Activated gamma-delta T cell (primary cell): ENCODE data around the gene ZNF334.

ENCODE experiments used
- DNase-seq: peaks from one replicate; lab custom pipeline; 2025; lab: John Stamatoyannopoulos, UW

The ZNF334 gene

GRCh38 chr20:46485431-46485830 is 27.9 kb downstream of the ZNF334 start:
- no peak for DNase-seq

- no peak for DNase-seq
Measured at GRCh38 chr20:46484954-46485353, 28.4 kb downstream of the ZNF334 start.

- DNase-seq: no peak
Measured at GRCh38 chr20:46483879-46484278, 29.5 kb downstream of the ZNF334 start.

GRCh38 chr20:46482864-46483263 is 30.5 kb downstream of the ZNF334 start:
- no peak for DNase-seq

- DNase-seq: no peak
Measured at GRCh38 chr20:46477640-46478039, 35.7 kb downstream of the ZNF334 start.

- DNase-seq: no peak
Measured at GRCh38 chr20:46477225-46477624, 36.1 kb downstream of the ZNF334 start.

- no peak for DNase-seq
Measured at GRCh38 chr20:46468508-46468907, 44.9 kb downstream of the ZNF334 start.

- no peak for DNase-seq
Measured at GRCh38 chr20:46464451-46464850, 48.9 kb downstream of the ZNF334 start.

GRCh38 chr20:46463852-46464251 is 49.5 kb downstream of the ZNF334 start:
- no peak for DNase-seq

- DNase-seq: no peak
Measured at GRCh38 chr20:46461808-46462207, 51.6 kb downstream of the ZNF334 start.

- no peak for DNase-seq
Measured at GRCh38 chr20:46458866-46459750, 54.3 kb downstream of the ZNF334 start.

- DNase-seq: no peak
Measured at GRCh38 chr20:46456255-46457028, 56.9 kb downstream of the ZNF334 start.

GRCh38 chr20:46455729-46456128 is 57.6 kb downstream of the ZNF334 start:
- no peak for DNase-seq
